ENCODE measurements around the gene SRSF7. TPM values are rescaled to one million over a fixed set of nuclear protein-coding genes. Genes with fewer than 3 reads are reported as not detected.
A peak's percentile ranks its signal among the peaks of the same experiment; 100 is the strongest.

Gene SRSF7
- total RNA-seq, 4 donors from 2014 or later: 39.0 to 109 (median 73.4) TPM

DNA sequence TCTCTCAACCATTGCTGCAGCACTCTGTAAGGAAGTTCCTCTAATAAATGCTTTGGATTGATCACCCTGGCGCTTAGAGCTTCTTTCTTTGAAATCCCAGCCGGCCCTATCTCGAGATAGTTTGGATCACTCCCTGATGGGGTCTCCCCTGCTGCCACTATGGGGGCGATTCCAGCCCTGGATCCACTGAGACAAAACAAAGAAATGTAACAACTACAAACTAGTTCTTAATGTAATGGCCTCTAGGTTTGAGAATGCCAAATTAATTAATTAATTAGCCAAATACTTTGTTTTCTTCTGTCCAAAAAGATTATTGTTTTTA lies 15.2 kb downstream of the SRSF7 start:
- no peak for ATAC-seq
- peaks cover 0 to 58% (median 0%) of the 10 kb centered on the region in 3 donors for H3K4me1 ChIP-seq
- H3K4me3 ChIP-seq: no peak overlapping the region
- TF ChIP-seq EP300 (IDR thresholded peaks at IDR 0.05): no peak
- TF ChIP-seq, protein P1, sequence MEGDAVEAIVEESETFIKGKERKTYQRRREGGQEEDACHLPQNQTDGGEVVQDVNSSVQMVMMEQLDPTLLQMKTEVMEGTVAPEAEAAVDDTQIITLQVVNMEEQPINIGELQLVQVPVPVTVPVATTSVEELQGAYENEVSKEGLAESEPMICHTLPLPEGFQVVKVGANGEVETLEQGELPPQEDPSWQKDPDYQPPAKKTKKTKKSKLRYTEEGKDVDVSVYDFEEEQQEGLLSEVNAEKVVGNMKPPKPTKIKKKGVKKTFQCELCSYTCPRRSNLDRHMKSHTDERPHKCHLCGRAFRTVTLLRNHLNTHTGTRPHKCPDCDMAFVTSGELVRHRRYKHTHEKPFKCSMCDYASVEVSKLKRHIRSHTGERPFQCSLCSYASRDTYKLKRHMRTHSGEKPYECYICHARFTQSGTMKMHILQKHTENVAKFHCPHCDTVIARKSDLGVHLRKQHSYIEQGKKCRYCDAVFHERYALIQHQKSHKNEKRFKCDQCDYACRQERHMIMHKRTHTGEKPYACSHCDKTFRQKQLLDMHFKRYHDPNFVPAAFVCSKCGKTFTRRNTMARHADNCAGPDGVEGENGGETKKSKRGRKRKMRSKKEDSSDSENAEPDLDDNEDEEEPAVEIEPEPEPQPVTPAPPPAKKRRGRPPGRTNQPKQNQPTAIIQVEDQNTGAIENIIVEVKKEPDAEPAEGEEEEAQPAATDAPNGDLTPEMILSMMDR (IDR thresholded peaks at IDR 0.05): no peak
- TF ChIP-seq POLR2AphosphoS5 (IDR thresholded peaks at IDR 0.05): no peak
- no peak for TF ChIP-seq POLR2A (IDR thresholded peaks at IDR 0.05)
- H3K27me3 ChIP-seq: no peaks in the 10 kb centered on the region
- H3K27ac ChIP-seq: peak overlapping the region in 2 of 4 donors; percentile 80 to 81
- H3K9me3 ChIP-seq: no peaks in the 10 kb centered on the region
- WGBS, 2 donors (ENCODE audit: low coverage in 1 of 2): 68% methylated on average over 4 of the region's 4 CpGs; no CpG with 5 or more reads in 1 of the 2 donors
- peaks cover 0 to 29% of the 10 kb centered on the region in 2 donors for H3K36me3 ChIP-seq

DNA sequence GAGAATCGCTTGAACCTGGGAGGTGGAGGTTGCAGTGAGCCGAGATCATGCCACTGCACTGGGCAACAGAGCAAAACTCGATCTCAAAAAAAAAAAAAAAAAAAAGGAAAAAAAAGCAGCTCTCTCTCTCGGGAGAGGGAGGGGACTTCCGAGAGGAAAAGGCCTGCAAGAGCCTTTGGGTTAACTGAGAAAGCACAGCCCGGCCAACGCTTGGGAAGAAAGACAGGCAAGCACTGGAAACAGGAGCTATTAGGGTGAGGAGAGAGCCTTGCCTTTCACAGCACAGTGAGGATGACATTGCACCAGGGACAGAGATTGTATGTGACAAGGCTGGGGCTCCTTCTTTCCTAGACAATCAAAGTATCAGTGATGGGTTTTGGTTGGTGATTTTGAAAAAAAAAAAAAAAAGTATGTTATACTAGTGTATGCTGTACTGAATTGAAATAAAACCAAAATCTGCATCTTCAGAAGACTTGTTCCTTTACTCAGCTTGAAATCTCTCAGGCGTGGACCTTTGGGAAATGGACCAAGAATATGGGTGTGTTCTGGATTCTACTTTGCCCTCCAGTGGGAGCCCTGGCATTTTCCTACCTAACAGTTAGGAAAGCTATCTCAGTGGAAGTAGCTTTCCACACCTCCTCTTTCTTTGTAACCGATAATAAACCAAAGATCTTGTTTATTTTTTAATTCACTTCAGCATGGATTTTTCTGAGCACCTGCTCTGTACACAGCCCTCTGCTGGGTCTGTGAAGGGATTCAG lies 16.7 kb downstream of the SRSF7 start:
- no peaks in the 10 kb centered on the region for H3K27me3 ChIP-seq
- no peak overlapping the region for H3K4me3 ChIP-seq
- ATAC-seq: no peak
- peaks cover 0 to 47% (median 0%) of the 10 kb centered on the region in 3 donors for H3K4me1 ChIP-seq
- 54 to 73% methylated on average over 2 to 7 of the region's 9 CpGs for WGBS, 2 donors (ENCODE audit: low coverage in 1 of 2)
- TF ChIP-seq EP300 (IDR thresholded peaks at IDR 0.05) (no peak), POLR2AphosphoS5 (IDR thresholded peaks at IDR 0.05) (no peak), POLR2A (IDR thresholded peaks at IDR 0.05) (no peak)
- TF ChIP-seq, protein P1 (IDR thresholded peaks at IDR 0.05): no peak
- no peaks in the 10 kb centered on the region for H3K9me3 ChIP-seq
- peak overlapping the region in 1 of 4 donors; percentile 80 for H3K27ac ChIP-seq
- H3K36me3 ChIP-seq: peaks cover 0 to 44% of the 10 kb centered on the region in 2 donors

DNA sequence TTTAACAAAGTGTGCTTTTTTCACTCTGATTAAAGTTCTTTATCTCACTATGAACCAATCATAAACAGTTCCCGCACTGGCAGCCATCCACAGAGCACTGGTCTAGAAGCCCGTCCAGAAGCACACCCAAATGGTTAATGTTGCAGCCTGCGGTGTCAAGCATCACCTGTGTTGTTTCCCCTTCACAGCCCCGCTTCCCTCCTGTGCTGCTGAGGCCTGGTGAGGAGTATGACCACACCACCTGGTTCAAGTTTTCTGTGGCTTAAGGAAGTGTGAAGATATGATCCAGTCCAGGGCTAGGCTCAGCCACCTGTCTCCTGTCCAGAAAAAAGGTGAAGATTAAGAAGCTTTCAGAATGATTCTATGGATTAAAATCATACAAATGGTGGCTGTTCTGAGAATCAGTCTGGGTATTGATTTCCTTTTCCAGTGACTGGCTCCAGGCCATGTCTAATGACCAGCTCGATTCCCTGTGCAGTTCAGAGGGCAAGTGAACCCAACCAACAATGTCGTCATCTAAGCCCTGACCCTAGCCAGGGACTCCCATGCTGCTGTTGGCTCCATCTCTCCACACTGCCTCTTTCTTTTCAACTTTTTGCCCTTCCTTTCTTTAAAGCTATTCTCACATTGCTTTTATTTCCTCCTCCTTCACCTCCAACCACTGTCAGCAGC lies 17.7 kb downstream of the SRSF7 start:
- no peaks in the 10 kb centered on the region for H3K27me3 ChIP-seq
- H3K9me3 ChIP-seq: no peaks in the 10 kb centered on the region
- 67 to 83% methylated on average over 1 to 3 of the region's 6 CpGs for WGBS, 2 donors (ENCODE audit: low coverage in 1 of 2)
- peaks cover 0 to 47% (median 0%) of the 10 kb centered on the region in 3 donors for H3K4me1 ChIP-seq
- H3K27ac ChIP-seq: no peak overlapping the region
- no peak overlapping the region for H3K4me3 ChIP-seq
- H3K36me3 ChIP-seq: peaks cover 0 to 46% of the 10 kb centered on the region in 2 donors
- no peak for TF ChIP-seq POLR2A (IDR thresholded peaks at IDR 0.05)
- TF ChIP-seq POLR2AphosphoS5 (IDR thresholded peaks at IDR 0.05): no peak
- no peak for TF ChIP-seq EP300 (IDR thresholded peaks at IDR 0.05)
- TF ChIP-seq, protein P1 (IDR thresholded peaks at IDR 0.05): no peak
- ATAC-seq: no peak

DNA sequence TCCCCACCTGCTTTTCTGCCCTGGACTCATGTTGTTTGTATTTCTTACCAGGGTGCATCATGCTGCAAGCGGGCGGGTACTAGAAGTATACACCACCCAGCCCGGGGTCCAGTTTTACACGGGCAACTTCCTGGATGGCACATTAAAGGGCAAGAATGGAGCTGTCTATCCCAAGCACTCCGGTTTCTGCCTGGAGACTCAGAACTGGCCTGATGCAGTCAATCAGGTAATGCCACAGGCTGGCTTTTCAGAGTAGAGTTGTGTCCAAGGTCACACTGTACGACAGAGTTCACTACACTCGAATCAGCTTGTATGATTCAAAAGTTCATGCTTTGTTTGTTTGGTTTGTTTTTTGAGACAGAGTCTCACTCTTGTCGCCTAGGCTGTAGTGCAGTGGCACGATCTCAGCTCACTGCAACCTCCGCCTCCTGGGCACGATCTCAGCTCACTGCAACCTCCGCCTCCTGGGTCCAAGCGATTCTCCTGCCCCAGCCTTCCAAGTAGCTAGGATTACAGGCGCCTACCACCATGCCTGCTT lies 19.4 kb downstream of the SRSF7 start:
- Histone ChIP-seq H3K4me3 (no peak overlapping the region), H3K27ac (no peak overlapping the region), H3K9me3 (no peaks in the 10 kb centered on the region), H3K4me1 (peaks cover 0 to 31% (median 0%) of the 10 kb centered on the region in 3 donors), H3K27me3 (no peaks in the 10 kb centered on the region), H3K36me3 (peaks cover 0 to 46% of the 10 kb centered on the region in 2 donors)
- 80 to 86% methylated on average over 2 to 12 of the region's 14 CpGs for WGBS, 2 donors (ENCODE audit: low coverage in 1 of 2)
- no peak for ATAC-seq
- TF ChIP-seq POLR2AphosphoS5 (IDR thresholded peaks at IDR 0.05): no peak
- TF ChIP-seq EP300 (IDR thresholded peaks at IDR 0.05): no peak
- TF ChIP-seq, protein P1 (IDR thresholded peaks at IDR 0.05): no peak
- TF ChIP-seq POLR2A (IDR thresholded peaks at IDR 0.05): no peak

All from gastroesophageal sphincter (tissue), 4 donors.